CD4-positive, alpha-beta T cell treated with Interleukin-4 for 1 hour (primary cell): ENCODE results near the gene SMO.
A peak's percentile ranks its signal among the peaks of the same experiment; 100 is the strongest.
"Not testable (repeated sequence)": the region's sequence is repeated elsewhere in the genome, so short reads cannot be mapped to it uniquely, and the experiment has no call there.

Experiments used
- DNase-seq, 2 donors: peaks; one replicate each; pipeline ENCODE4 v3.0.0-alpha.2; 2020 to 2022

Gene SMO

DNA sequence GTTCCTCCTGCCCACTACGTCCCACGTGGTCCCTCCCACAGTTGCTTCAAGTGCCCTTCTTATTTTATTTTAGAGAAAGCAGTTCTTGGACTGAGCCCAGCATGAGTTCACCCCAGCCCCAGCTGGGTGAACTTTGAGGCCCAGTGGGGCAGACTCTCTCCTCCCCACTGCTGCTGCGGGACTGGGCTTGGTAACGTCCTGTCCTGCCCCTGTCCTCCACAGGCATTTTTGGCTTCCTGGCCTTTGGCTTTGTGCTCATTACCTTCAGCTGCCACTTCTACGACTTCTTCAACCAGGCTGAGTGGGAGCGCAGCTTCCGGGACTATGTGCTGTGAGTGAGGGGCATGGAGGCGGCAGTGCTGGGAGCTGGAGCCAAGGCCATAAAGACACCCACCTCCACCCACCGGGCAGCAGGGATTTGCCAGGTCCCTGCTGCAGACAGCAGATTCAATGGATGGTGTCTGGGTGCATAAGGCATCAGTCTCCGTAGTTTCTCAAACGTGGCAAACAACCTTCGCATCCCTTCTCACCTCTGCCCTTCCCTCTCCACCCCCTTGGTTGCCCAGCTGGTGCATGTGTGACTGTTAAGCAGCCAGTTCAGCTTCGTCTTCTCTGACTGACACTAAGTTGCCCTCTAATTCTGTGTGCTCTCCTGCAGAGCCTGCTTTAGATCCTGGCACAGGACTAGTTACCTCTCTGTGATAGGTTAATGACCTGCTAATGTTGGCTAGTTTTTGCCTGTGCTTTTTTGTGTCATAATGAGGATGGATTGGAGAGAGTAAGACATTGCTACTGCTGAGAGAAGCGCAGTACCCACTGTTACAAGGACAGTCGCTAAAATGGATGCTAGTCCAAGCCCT lies 20.9 kb downstream of the SMO start:
- DNase-seq = no peak

DNA sequence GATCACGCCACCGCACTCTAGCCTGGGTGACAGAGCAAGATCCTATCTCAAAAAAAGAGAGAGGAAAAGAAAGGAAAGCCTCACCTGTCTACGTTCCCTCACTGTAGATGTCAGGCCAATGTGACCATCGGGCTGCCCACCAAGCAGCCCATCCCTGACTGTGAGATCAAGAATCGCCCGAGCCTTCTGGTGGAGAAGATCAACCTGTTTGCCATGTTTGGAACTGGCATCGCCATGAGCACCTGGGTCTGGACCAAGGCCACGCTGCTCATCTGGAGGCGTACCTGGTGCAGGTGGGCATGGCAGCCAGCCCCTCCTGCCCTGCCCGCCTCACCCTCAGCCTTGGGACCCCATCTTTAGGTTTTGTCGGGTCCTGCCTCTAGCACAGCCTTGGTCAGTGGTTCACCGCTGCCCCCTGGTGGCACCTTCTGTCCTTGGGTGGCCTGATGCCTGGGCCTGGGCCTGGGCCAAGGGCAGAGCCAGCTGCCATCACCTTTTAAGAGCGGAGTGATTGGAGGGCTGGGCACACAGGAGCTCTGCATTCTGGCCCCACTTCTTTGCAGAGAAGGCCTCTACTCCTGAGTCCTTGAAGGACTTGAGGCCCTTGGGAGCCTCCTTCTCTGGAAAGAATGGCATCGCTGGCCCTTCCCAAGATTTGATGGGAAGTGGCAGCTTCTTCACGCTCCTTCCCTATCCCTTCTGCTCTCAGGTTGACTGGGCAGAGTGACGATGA lies 22.0 kb downstream of the SMO start:
- DNase-seq = peak; percentile 52 to 70

DNA sequence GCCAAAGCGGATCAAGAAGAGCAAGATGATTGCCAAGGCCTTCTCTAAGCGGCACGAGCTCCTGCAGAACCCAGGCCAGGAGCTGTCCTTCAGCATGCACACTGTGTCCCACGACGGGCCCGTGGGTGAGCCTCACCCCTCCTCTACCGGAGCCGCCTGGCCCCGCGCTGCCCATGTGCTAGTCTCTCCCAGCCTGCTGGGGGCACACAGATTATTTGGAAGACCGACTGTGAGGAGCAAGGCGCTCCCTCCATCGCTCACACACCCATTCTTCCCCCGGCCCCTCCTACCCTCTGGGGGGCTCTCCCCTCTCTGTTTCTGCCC lies 22.5 kb downstream of the SMO start:
- DNase-seq = no peak

DNA sequence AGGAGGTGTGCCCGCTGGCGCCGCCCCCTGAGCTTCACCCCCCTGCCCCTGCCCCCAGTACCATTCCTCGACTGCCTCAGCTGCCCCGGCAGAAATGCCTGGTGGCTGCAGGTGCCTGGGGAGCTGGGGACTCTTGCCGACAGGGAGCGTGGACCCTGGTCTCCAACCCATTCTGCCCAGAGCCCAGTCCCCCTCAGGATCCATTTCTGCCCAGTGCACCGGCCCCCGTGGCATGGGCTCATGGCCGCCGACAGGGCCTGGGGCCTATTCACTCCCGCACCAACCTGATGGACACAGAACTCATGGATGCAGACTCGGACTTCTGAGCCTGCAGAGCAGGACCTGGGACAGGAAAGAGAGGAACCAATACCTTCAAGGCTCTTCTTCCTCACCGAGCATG lies 23.7 kb downstream of the SMO start:
- DNase-seq = no peak

DNA sequence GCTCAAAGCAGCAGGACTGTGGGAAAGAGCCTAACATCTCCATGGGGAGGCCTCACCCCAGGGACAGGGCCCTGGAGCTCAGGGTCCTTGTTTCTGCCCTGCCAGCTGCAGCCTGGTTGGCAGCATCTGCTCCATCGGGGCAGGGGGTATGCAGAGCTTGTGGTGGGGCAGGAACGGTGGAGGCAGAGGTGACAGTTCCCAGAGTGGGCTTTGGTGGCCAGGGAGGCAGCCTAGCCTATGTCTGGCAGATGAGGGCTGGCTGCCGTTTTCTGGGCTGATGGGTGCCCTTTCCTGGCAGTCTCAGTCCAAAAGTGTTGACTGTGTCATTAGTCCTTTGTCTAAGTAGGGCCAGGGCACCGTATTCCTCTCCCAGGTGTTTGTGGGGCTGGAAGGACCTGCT lies 24.2 kb downstream of the SMO start:
- no peak for DNase-seq

DNA sequence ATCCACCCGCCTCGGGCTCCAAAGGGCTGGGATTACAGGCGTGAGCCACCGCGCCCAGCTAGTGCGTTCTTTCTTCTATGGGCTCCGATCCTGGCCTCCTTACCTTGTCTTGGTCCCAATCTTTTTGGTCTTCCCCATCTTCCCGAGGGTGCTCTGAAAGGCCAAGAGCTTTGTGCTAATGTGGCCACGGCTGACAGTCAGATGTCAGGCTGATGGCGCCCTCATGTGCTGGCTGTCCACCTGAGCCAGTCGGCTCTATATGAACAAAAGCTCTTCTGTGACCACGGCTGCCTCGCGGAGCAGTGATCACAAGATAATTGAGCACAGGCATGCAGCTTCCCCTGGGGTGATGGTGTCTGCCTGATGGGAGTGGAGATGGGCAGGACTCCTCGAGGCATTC lies 25.4 kb downstream of the SMO start:
- no peak for DNase-seq

DNA sequence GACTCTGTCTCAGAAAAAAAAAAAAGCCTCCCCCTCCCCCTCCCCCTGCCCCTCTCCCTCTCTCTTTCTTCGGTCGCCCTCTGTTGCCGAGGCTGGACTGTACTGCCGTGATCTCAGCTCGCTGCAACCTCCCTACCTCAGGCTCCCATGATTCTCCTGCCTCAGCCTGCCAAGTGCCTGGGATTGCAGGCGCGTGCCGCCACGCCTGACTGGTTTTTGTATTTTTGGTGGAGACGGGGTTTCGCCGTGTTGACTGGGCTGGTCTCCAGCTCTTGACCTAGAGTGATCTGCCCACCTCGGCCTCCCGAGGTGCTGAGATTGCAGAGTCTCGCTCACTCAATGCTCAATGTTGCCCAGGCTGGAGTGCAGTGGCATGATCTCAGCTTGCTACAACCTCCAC lies 27.3 kb downstream of the SMO start:
- not testable (repeated sequence) for DNase-seq

DNA sequence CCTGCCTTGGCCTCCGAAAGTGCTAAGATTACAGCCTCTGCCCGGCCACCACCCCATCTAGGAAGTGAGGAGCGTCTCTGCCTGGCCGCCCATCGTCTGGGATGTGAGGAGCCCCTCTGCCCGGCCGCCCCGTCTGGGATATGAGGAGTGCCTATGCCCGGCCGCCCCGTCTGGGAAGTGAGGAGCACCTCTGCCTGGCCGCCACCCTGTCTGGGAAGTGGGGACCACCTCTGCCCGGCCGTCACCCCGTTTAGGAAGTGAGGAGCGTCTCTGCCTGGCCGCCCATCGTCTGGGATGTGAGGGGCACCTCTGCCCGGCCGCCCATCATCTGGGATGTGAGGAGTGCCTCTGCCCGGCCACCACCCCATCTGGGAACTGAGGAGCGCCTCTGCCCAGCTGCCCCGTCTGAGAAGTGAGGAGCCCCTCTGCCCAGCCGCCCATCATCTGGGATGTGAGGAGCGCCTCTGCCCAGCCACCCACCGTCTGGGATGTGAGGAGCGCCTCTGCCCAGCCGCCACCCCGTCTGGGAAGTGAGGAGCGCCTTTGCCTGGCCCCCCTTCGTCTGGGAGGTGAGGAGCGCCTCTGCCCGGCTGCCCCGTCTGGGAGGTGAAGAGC lies 27.8 kb downstream of the SMO start:
- not testable (repeated sequence) for DNase-seq

DNA sequence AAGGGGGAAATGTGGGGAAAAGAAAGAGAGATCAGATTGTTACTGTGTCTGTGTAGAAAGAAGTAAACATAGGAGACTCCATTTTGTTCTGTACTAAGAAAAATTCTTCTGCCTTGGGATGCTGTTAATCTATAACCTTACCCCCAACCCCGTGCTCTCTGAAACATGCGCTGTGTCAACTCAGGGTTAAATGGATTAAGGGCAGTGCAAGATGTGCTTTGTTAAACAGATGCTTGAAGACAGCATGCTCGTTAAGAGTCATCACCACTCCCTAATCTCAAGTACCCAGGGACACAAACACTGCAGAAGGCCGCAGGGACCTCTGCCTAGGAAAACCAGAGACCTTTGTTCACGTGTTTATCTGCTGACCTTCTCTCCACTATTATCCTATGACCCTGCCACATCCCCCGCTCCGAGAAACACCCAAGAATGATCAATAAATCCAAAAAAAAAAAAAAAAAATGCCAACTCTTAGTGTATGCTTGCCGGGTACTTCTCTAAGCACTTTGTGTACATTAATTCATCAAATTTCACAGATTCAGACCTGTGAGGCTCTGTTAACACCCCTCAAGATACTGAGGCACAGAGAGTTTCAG lies 28.5 kb downstream of the SMO start:
- not testable (repeated sequence) for DNase-seq

DNA sequence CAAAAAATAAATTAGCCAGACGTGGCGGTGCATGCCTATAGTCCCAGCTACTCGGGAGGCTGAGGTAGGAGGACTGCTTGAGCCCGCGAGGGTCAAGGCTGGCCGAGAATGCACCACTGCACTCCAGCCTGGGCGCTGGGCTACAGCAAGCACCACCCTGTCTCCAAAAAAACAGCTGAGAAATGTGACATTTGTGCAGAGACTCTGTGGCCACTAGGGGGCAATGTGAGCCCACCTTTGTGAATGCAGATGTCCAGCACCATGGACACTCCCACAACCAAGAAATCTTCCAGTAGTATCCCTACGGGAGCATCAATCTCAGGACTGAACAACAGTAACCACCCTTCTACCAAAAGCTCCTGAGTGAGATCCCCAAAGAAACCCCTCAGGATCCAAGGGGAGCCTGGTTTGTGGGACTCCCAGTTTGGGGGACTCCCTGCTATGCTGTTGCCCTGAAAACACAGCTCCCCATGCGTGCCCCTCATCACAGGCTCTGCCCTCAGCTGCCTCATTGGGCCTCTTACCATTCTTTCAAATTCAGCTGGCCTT lies 30.2 kb downstream of the SMO start:
- peak; percentile 78 to 83 for DNase-seq

DNA sequence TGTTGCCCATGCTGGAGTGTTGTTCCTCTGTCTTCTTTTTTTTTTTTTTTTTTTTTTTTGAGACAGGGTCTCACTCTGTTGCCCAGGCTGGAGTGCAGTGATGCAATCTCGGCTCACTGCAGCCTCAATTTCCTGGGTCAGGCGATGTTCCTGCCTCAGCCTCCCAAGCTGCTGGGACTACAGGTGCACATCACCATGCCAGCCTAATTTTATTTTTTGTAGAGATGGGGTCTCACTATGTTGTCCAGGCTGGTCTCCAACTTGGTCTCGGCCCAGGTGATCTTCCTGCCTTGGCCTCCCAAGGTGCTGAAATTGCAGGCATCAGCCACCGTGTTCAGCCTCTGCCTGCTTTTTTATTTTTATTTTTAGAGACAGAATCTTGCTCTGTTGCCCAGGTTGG lies 30.7 kb downstream of the SMO start:
- DNase-seq = not testable (repeated sequence)

DNA sequence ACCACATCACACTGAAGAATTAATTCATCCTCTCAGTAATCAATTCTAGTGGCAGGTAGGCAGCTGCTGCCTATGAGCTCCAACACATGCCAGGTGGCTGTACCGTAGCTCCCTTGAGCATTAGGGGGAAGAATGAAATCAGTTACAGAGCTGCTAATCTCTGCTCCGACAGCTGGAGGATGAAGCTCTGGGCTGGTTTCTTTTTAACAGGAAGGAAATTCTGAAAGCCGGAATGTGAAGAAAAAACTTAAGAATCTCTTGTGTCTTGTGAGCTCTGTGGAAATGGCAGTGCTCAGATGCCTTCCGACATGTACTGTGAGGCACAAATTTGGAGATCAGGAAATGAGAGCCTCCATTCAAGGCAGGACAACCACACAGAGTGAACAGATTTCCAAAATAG lies 33.6 kb downstream of the SMO start:
- peak in 1 of 2 donors; percentile 6 for DNase-seq

DNA sequence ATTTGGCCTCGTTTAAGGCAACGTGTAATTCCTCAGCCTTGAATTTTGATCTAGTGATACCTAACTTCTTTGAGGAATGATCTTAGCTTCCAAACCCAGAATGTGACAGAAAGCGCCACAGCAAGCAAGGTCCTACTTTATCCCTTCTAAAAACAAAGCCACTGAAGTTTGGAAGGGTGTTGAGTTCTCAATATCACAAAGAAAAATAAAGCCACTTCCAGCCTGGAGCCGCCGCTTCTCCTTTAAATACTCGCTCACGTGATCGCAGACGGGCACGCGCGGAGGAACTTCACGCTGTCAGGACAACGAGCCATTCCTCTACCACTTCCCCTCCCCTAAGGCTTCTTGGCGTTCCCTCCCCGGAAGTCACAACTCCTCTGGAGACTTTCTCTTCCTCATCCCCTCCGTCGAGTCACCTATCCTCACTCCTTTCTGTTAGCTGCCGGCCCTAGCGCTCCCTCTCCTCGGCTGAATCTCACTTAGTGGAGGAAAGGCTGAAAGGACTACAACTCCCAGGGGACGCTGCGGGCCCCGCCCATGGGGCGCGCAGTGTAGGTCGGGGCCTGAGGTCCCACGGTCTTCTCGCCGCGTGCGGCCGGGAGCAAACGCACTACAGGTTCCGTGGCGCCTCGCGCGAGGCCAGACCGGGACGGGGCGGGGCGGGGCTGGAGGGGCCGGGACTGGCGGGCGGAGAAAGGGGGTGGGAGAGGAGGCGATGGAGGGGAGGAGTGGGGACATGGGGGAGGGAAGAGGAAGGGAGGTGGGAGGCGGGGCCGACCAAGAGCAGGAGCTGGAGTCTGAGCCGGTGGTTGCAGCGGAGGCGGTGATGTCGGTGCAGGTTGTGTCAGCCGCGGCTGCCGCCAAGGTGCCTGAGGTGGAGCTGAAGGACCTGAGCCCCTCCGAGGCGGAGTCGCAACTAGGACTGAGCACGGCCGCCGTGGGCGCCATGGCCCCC lies 36.1 kb downstream of the SMO start, which contains the start of gene AHCYL2:
Gene AHCYL2 (plus strand): TSS at position 780 of the 955 bp plus-strand sequence.
- DNase-seq = peak; percentile 98

DNA sequence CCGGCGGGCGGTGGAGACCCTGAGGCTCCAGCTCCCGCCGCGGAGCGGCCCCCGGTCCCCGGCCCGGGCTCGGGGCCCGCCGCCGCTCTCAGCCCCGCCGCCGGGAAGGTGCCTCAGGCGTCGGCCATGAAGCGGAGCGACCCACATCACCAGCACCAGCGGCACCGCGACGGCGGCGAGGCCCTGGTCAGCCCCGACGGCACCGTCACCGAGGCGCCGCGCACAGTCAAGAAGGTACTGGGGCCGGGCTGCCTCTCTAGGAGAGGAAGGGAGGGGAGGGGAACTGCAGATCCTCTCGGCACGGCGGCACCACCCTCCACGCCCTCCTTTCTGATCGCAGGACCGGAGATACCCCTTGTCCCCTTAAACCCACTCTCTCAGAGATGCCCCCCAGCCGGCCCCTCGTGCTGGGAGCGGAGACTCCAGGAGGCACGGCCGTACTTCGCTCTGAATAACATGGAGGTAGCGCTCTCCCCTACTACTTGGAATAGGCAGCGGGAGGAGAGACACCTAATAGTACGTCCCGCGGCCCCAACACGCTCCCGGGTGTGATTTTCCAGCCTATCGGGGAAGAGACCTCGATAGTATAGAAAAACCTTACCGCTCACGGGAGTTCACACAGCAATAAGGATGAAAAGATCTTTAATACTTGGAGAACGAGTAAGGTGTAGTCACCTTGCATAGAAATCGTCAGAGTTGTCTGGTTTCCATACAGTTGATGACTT lies 36.9 kb downstream of the SMO start:
- peak; percentile 50 to 55 for DNase-seq

DNA sequence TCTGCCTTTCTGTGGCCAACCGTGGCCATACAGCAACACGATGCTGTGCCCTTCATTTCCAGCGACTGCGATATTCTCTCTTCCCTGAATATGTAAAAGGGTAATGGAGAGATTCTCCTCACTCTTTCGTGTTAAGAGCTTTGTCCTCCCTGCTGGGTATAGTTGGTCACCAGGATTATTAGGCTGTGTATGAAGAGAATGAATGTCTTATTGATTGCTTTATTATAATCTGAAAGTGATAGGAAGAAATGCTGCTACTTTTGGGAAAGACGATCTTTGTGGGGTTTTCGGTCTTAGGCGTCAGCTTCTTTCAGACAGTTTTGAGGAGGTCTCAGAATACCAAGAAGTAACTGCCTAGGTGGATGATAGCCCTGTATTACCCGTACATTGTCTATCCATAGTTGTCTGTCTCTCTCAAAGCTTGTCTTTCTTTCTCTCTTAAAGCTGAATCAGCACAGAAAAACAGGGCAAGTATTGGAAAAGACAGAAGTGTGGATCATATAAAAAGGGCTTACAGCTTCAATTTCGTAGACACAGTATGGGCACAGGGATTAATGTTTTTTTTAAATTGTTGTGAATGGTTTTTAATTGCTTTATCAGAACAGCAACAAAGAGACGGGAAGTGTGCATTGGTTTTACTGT lies 37.6 kb downstream of the SMO start:
- no peak for DNase-seq

DNA sequence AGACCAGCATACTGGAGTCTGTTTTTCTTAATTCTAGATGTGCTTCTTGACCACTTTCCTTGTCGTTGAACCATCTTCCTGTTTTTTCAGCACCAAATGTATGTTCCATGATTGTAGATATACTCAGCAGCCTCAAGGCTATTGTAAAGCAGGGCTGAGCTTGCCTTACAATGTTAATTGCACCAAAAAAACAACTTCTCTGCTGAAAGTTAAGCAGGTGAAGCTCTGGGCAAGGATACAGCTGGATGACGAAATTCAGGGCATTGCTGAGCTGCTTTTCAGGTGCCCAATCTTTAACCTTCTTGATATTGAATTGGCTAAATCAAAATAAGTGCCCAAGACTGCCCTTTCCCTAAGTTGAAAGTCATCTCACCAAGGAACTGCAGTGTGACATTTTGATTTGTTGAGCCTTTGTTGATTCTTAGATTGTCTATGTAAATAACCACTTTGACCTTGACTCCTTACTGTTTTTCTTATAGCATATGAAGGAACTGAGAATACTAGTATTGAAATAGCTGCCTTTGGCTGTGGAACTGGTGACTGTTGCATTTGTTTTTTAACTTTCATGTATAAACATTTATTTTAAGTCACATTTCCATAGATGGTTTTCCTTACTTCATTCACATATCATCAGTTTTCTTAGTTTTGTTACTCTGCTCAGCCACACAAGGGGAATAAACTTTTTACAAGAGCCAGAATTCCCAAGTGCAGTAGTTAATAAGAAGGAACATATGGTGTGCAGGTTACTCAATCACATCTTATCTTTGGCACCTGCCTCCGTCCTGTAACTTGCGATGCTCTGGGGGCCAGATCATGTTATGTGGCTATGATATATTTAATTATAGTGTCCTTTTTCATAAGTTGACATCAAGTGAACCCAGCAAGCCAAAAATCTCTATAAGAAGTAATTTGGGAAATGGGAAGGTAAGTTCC lies 39.5 kb downstream of the SMO start:
- DNase-seq = no peak

DNA sequence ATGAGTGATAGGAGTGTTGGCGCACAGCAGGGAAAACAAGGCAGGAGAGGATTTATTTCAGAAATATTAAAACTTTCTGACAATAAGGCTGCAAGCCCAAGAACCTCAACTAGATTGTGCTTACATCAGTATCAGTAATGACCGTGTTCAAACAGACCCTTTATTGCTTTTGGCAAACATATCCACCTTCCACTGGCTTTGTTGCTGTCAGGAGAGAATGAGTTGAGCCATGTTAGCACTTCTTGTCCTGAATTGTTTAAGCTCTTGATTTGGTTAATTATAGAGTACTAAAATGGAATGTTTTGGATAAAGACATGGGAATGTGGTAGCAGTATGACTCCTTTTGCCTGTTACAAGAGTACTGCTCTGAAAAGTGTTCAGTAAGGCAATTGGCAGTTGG lies 40.2 kb downstream of the SMO start:
- DNase-seq = no peak

DNA sequence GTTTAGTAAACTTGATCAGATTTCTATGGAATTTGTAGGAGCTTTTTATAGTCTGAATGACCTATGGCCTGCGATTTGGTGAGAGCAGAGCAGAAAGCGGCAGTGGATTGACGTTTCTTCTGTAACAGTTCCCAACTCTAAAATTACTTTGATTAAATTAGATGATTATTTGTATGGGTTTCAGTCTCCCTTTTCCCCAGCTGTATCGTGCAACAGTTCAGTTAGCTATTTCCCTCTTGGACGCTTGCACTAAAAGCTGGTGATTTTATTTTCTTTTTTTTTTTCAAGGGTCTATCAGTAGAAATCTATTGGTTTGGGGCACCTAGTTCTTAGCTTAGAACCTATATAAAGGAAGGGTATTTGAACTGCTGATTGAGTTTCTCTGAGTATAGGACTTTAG lies 43.2 kb downstream of the SMO start:
- DNase-seq = no peak

DNA sequence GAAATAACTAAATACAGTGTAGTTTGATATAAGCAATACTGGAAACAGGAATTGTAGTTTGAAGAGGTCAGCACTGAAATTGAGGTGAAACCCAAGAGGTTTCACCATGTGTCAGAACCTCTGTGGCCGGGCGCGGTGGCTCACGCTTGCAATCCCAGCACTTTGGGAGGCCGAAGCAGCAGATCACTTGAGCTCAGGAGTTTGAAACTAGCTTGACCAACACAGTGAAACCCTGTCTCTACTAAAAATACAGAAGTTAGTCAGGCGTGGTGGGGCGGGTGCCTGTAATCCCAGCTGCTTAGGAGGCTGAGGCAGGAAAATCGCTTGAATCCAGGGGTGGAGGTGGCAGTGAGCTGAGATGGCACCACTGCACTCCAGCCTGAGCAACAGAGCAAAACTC lies 50.1 kb downstream of the SMO start:
- DNase-seq = no peak
